ENCODE results near the gene SPPL3.
"Not testable (repeated sequence)": the region's sequence is repeated elsewhere in the genome, so short reads cannot be mapped to it uniquely, and the experiment has no call there.

The SPPL3 gene

GRCh38 chr12:120740871-120741270, 163.3 kb downstream of the SPPL3 start:
- no peak for DNase-seq

GRCh38 chr12:120739821-120740613, 164.1 kb downstream of the SPPL3 start:
- DNase-seq = no peak

- DNase-seq = no peak
Measured at GRCh38 chr12:120739031-120739762, 165.0 kb downstream of the SPPL3 start.

GRCh38 chr12:120738252-120739030, 165.7 kb downstream of the SPPL3 start:
- DNase-seq = no peak

GRCh38 chr12:120737557-120738251, 166.5 kb downstream of the SPPL3 start:
- DNase-seq = no peak

- no peak for DNase-seq
Measured at GRCh38 chr12:120736404-120737331, 167.5 kb downstream of the SPPL3 start.

GRCh38 chr12:120735181-120735580, 169.0 kb downstream of the SPPL3 start:
- no peak for DNase-seq

GRCh38 chr12:120734210-120734609, 169.9 kb downstream of the SPPL3 start:
- no peak for DNase-seq

GRCh38 chr12:120733574-120733973, 170.6 kb downstream of the SPPL3 start:
- DNase-seq = no peak

GRCh38 chr12:120732198-120732597, 172.0 kb downstream of the SPPL3 start:
- DNase-seq = not testable (repeated sequence)

- DNase-seq = no peak
Measured at GRCh38 chr12:120726961-120727360, 177.2 kb downstream of the SPPL3 start.

GRCh38 chr12:120726510-120726793, 177.7 kb downstream of the SPPL3 start:
- no peak for DNase-seq

- DNase-seq = peak; percentile 86 to 88
Measured at GRCh38 chr12:120725659-120726509, 178.3 kb downstream of the SPPL3 start, which contains the start of gene ACADS. Gene ACADS, plus strand, starts transcription at chr12:120725826. Its CDS starts 60 bp downstream, at chr12:120725886.

- no peak for DNase-seq
Measured at GRCh38 chr12:120725151-120725658, 179.0 kb downstream of the SPPL3 start.

- DNase-seq = no peak
Measured at GRCh38 chr12:120724720-120725119, 179.4 kb downstream of the SPPL3 start.

GRCh38 chr12:120722784-120723183, 181.4 kb downstream of the SPPL3 start:
- DNase-seq = no peak

GRCh38 chr12:120721866-120722265, 182.3 kb downstream of the SPPL3 start:
- DNase-seq = no peak

- DNase-seq = no peak
Measured at GRCh38 chr12:120720987-120721801, 183.0 kb downstream of the SPPL3 start.

- DNase-seq = no peak
Measured at GRCh38 chr12:120720234-120720986, 183.7 kb downstream of the SPPL3 start.
